Muscle of leg (tissue), 11 donors: ENCODE results near the gene NRG3. TPM values are rescaled to one million over a fixed set of nuclear protein-coding genes. Genes with fewer than 3 reads are reported as not detected.

Source experiments
- DNase-seq: peaks from one replicate; pipeline ENCODE4 v3.0.0; 2013
- H3K27ac ChIP-seq: one replicate; pipeline ENCODE4 v1.5.1; 2013; ENCODE audit warnings: mild to moderate bottlenecking, low read length, control low read depth
- H3K27me3 ChIP-seq: one replicate; pipeline ENCODE4 v1.6.1; 2013; ENCODE audit warnings: low read length; ENCODE audit not compliant: control insufficient read depth, insufficient read depth
- H3K36me3 ChIP-seq: one replicate; pipeline ENCODE4 v1.6.1; 2013; ENCODE audit warnings: low read length; ENCODE audit not compliant: control insufficient read depth, insufficient read depth
- H3K4me1 ChIP-seq: one replicate; pipeline ENCODE4 v1.6.1; 2013; ENCODE audit warnings: low read length; ENCODE audit not compliant: control insufficient read depth, insufficient read depth
- H3K4me3 ChIP-seq: one replicate; pipeline ENCODE4 v1.5.1; 2013; ENCODE audit warnings: low read length, control low read depth
- H3K9me3 ChIP-seq: replicated peaks from 2 replicates; pipeline ENCODE4 v1.6.1; 2013; ENCODE audit warnings: low read depth, low read length; ENCODE audit not compliant: control insufficient read depth
- WGBS: methylation state at CpG from one replicate; pipeline ENCODE4 v1.1.5; 2013; ENCODE audit warnings: missing lambda C conversion rate; ENCODE audit not compliant: insufficient coverage; 5-methylcytosine and 5-hydroxymethylcytosine counted together
- polyA plus RNA-seq, 8 donors: library from polyadenylated mRNA; unstranded; fragments of 120-200 nt; gene quantifications; one replicate each; pipeline versions ENCODE4 v1.2.1 to v1.2.3, GENCODE V29; 2013; ENCODE audit warnings: inconsistent platforms in 1 of 8, low replicate concordance in 1 of 8; ENCODE audit not compliant: insufficient read length in 8 of 8, insufficient read depth in 1 of 8
- total RNA-seq: library from RNA; stranded (reverse); fragments of 120-200 nt; gene quantifications from one replicate; pipeline ENCODE4 v1.2.4, GENCODE V29; 2013

NRG3 gene
- total and polyA plus RNA-seq, 9 donors, result 0.04 to 0.60 (median 0.18) TPM

GRCh38 chr10:82191653-82192052 lies 316.7 kb downstream of the NRG3 start:
- Histone ChIP-seq H3K4me3 (no peak overlapping the region), H3K27me3 (no peaks in the 10 kb centered on the region), H3K9me3 (no peaks in the 10 kb centered on the region), H3K36me3 (no peaks in the 10 kb centered on the region), H3K27ac (no peak overlapping the region), H3K4me1 (no peaks in the 10 kb centered on the region)
- WGBS, result 93% methylated on average over 2 of the region's 2 CpGs
- DNase-seq, result no peak

GRCh38 chr10:82192665-82193064 lies 317.7 kb downstream of the NRG3 start:
- H3K4me3 ChIP-seq, result no peak overlapping the region
- DNase-seq, result no peak
- no peaks in the 10 kb centered on the region for H3K36me3 ChIP-seq
- no peak overlapping the region for H3K27ac ChIP-seq
- H3K27me3 ChIP-seq, result no peaks in the 10 kb centered on the region
- no peaks in the 10 kb centered on the region for H3K9me3 ChIP-seq
- 100% methylated on average over 2 of the region's 2 CpGs for WGBS
- H3K4me1 ChIP-seq, result no peaks in the 10 kb centered on the region

- Histone ChIP-seq H3K4me3 (no peak overlapping the region), H3K9me3 (no peaks in the 10 kb centered on the region), H3K4me1 (no peaks in the 10 kb centered on the region), H3K27ac (no peak overlapping the region), H3K36me3 (no peaks in the 10 kb centered on the region), H3K27me3 (no peaks in the 10 kb centered on the region)
- 100% methylated on average over 2 of the region's 7 CpGs for WGBS
- no peak for DNase-seq
Measured at GRCh38 chr10:82194419-82194818, 319.4 kb downstream of the NRG3 start.

- DNase-seq, result peak; percentile 4
- WGBS, result 87% methylated on average over 2 of the region's 2 CpGs
- Histone ChIP-seq H3K36me3 (no peaks in the 10 kb centered on the region), H3K9me3 (no peaks in the 10 kb centered on the region), H3K27ac (no peak overlapping the region), H3K4me1 (peaks cover 2% of the 10 kb centered on the region), H3K4me3 (no peak overlapping the region), H3K27me3 (no peaks in the 10 kb centered on the region)
Measured at GRCh38 chr10:82206831-82207230, 331.8 kb downstream of the NRG3 start.

DNA sequence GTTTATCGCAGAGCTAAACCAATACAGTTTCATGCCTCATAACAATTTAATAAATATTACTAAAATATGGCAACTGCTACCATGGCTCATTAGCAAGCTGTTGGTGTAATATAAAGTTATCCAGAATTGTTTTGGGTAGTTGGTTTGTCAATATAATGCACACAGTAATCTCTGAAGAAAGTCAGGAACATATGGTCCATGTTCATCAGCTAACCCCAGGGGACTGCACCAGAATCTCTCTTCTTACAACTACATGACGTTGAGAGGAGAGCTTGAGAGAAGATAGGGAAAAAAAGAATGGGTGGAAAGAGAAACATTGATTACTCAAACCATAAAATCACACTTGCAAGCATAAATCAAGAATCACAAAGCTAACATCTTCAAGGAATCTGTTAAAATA lies 333.7 kb downstream of the NRG3 start:
- H3K4me1 ChIP-seq, result peaks cover 2% of the 10 kb centered on the region
- no peak for DNase-seq
- no CpG with 5 or more reads among the region's 2 CpGs for WGBS
- H3K27me3 ChIP-seq, result no peaks in the 10 kb centered on the region
- H3K9me3 ChIP-seq, result no peaks in the 10 kb centered on the region
- H3K36me3 ChIP-seq, result no peaks in the 10 kb centered on the region
- no peak overlapping the region for H3K4me3 ChIP-seq
- no peak overlapping the region for H3K27ac ChIP-seq

GRCh38 chr10:82210331-82210730 lies 335.3 kb downstream of the NRG3 start:
- WGBS, result 75% methylated on average over 2 of the region's 2 CpGs

DNA sequence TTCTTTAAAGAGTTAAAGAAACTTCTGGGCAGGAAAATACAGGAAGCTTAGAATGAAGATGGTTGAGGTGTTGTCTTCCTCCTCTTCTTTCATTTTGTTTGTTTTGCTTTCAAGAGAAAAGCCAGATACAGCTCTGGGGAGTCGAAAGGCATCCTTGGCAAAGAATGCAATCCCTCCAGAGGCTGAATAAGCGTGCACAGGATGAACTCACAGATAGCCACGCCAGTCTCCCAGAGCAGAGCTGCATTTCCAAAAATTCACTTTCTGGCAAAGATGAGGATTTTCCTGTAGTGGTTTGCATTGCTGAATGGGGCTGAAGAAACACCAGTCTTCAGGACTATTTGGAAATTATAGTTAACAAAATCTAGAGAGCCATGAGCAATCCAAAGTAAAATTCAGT lies 336.4 kb downstream of the NRG3 start:
- no peaks in the 10 kb centered on the region for H3K27me3 ChIP-seq
- WGBS, result 17% methylated on average over 2 of the region's 3 CpGs
- H3K4me3 ChIP-seq, result no peak overlapping the region
- peak; percentile 56 for DNase-seq
- H3K9me3 ChIP-seq, result no peaks in the 10 kb centered on the region
- H3K4me1 ChIP-seq, result peaks cover 2% of the 10 kb centered on the region
- H3K27ac ChIP-seq, result no peak overlapping the region
- no peaks in the 10 kb centered on the region for H3K36me3 ChIP-seq

More at GRCh38 chr10:82210331-82210730, 335.3 kb downstream of the NRG3 start:
- Histone ChIP-seq H3K9me3 (no peaks in the 10 kb centered on the region), H3K4me1 (peaks cover 2% of the 10 kb centered on the region), H3K36me3 (no peaks in the 10 kb centered on the region), H3K27me3 (no peaks in the 10 kb centered on the region), H3K4me3 (no peak overlapping the region), H3K27ac (no peak overlapping the region)
- no peak for DNase-seq

GRCh38 chr10:82212753-82213152 lies 337.8 kb downstream of the NRG3 start:
- Histone ChIP-seq H3K9me3 (no peaks in the 10 kb centered on the region), H3K27ac (no peak overlapping the region), H3K36me3 (no peaks in the 10 kb centered on the region), H3K4me1 (peaks cover 2% of the 10 kb centered on the region), H3K27me3 (no peaks in the 10 kb centered on the region), H3K4me3 (no peak overlapping the region)
- no CpG with 5 or more reads among the region's 2 CpGs for WGBS
- DNase-seq, result no peak

DNA sequence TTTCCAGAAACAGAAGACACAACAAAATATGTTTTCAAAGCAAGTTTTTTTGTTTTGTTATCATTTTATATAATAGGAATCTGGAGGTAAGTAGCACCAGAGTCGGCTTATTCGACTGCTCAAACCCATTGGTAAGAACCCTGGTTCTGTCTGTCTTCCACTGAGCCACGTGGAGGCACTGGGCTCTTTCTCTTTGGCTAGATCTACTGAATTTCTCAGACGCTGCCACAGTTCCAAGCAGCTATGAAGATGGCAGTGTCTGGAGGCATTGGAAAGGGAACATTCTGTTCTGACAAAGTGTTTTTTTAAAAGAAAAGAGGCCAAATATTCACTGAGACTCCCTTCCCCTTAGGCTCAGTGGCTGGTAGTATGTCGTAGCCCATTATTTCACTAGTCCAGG lies 338.8 kb downstream of the NRG3 start:
- Histone ChIP-seq H3K4me3 (no peak overlapping the region), H3K27ac (no peak overlapping the region), H3K9me3 (no peaks in the 10 kb centered on the region), H3K36me3 (no peaks in the 10 kb centered on the region), H3K4me1 (peaks cover 2% of the 10 kb centered on the region), H3K27me3 (no peaks in the 10 kb centered on the region)
- no peak for DNase-seq
- WGBS, result 87% methylated on average over 3 of the region's 5 CpGs

- no peak overlapping the region for H3K4me3 ChIP-seq
- no peaks in the 10 kb centered on the region for H3K27me3 ChIP-seq
- H3K4me1 ChIP-seq, result no peaks in the 10 kb centered on the region
- no peak overlapping the region for H3K27ac ChIP-seq
- no peaks in the 10 kb centered on the region for H3K36me3 ChIP-seq
- no peak for DNase-seq
- H3K9me3 ChIP-seq, result no peaks in the 10 kb centered on the region
Measured at GRCh38 chr10:82221056-82221455, 346.1 kb downstream of the NRG3 start.

DNA sequence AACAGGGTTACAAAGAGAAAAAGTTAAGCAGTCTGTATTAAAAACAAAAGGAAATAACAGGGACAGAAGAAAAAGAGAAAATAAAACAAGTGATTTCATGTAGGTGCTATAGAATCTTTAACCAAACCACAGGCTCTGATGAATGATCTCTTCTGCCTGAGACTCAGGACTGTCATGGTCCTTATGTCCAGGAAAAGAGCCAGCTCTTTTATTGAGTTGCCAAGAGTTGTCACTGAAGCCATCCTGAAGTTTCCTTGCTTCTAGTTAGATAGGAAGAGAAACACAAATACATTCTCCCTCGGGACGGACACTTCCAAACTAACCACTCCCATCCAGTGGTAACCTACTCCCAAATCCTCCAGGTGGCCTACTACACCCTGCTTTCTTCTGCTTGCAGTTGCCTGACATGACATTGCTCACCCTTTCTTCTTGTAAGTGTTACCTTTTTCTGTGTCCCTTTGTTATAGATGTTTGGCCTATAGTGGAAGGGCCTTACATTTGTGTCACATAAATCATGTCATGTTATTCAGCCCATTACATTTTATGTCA lies 346.7 kb downstream of the NRG3 start:
- H3K9me3 ChIP-seq, result no peaks in the 10 kb centered on the region

More for the DNA sequence above, 346.7 kb downstream of the NRG3 start:
- Histone ChIP-seq H3K27ac (no peak overlapping the region), H3K4me1 (no peaks in the 10 kb centered on the region), H3K36me3 (no peaks in the 10 kb centered on the region), H3K4me3 (no peak overlapping the region), H3K27me3 (no peaks in the 10 kb centered on the region)
- WGBS, result no CpG with 5 or more reads among the region's 2 CpGs
- no peak for DNase-seq
